NB4 (cell line): Measurements from ENCODE around the gene CCDC171.

Experiments used
- DNase-seq: peaks from one replicate; pipeline ENCODE4 v3.0.0; 2010; ENCODE audit warnings: low read depth
- H3K4me3 ChIP-seq: one replicate; pipeline ENCODE4 v1.5.1; 2011; ENCODE audit warnings: mild to moderate bottlenecking, low read depth, low read length, moderate library complexity
- MYC ChIP-seq: IDR thresholded peaks from 2 replicates; pipeline ENCODE4 v1.6.1; 2011; ENCODE audit warnings: low read depth, low read length
- POLR2A ChIP-seq: IDR thresholded peaks from 2 replicates; pipeline ENCODE4 v1.6.1; 2011; ENCODE audit warnings: mild to moderate bottlenecking; ENCODE audit not compliant: insufficient read length; ENCODE audit errors: extremely low read depth
- TF ChIP-seq, protein P1 (sequence below): IDR thresholded peaks from one replicate; pipeline ENCODE4 v1.5.1; 2012; ENCODE audit warnings: low read depth, low read length
- TF ChIP-seq, protein P2 (sequence below): IDR thresholded peaks from 2 replicates; pipeline ENCODE4 v1.6.1; 2011; ENCODE audit warnings: low read depth, low read length

The CCDC171 gene

DNA sequence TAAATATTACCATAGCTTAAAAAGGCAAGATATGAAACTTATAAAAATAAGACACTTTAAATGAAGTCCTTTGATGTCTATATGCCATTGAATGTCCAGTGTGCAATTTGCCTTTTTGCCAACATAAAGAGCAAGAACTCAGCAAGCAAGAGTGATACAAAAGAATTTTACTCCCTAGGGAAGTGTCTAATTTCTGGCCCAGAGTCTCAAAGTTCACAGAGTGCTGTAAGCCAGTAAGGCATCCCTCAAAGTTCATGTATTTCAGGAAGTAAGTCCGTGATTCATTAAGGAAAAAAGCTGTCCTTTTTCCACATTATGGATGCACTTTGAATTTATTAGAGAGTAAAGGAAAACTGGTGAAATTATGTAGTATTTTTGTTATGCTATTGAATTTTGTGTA, 185.2 kb downstream of the CCDC171 start:
- no peak for DNase-seq

DNA sequence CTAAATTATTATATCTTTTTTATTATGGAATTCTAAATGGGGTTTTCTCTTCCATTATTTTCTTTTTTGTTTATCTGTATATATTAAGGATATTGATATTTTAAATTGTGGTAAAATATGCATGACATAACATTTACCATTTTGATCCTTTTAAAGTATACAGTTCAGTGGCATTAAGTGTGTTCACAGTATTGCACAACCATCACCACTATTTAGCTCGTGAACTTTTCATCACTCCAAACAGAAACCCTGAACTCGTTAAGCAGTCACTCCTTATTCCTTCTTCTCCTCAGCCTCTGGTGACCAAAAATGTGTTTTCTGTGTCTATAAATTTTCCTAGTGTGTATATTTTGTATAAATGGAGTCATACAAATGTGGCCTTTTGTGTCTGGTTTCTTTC, 188.2 kb downstream of the CCDC171 start:
- H3K4me3 ChIP-seq: no peak overlapping the region
- TF ChIP-seq POLR2A (no peak), MYC (no peak)
- TF ChIP-seq, protein P1, sequence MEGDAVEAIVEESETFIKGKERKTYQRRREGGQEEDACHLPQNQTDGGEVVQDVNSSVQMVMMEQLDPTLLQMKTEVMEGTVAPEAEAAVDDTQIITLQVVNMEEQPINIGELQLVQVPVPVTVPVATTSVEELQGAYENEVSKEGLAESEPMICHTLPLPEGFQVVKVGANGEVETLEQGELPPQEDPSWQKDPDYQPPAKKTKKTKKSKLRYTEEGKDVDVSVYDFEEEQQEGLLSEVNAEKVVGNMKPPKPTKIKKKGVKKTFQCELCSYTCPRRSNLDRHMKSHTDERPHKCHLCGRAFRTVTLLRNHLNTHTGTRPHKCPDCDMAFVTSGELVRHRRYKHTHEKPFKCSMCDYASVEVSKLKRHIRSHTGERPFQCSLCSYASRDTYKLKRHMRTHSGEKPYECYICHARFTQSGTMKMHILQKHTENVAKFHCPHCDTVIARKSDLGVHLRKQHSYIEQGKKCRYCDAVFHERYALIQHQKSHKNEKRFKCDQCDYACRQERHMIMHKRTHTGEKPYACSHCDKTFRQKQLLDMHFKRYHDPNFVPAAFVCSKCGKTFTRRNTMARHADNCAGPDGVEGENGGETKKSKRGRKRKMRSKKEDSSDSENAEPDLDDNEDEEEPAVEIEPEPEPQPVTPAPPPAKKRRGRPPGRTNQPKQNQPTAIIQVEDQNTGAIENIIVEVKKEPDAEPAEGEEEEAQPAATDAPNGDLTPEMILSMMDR: no peak
- TF ChIP-seq, protein P2, sequence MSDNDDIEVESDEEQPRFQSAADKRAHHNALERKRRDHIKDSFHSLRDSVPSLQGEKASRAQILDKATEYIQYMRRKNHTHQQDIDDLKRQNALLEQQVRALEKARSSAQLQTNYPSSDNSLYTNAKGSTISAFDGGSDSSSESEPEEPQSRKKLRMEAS: no peak
- DNase-seq: no peak

More for the DNA sequence above, 185.2 kb downstream of the CCDC171 start:
- no peak for TF ChIP-seq MYC
- no peak for TF ChIP-seq POLR2A
- TF ChIP-seq, protein P2: no peak
- TF ChIP-seq, protein P1: no peak
- H3K4me3 ChIP-seq: no peak overlapping the region

DNA sequence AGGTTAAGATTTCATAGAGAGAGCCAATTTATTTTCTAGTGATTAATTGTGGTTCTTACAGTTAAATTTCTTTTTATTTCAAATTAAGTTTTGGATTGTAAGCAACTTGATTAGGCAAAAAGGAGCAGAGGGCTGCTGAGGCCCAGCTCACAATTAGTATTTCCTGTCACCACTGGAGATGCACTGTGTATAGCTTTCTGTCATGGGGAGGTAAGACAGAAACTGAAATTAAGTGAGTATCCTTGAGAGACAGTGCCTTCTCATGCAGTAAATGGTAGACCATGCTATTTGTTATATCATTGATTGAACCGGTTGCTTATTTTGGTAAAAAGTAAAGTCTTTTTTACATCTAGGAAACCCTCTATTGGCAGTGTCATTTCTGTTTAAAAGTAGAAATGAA, 190.7 kb downstream of the CCDC171 start:
- TF ChIP-seq MYC (no peak), POLR2A (no peak)
- TF ChIP-seq, protein P1: no peak
- TF ChIP-seq, protein P2: no peak

DNA sequence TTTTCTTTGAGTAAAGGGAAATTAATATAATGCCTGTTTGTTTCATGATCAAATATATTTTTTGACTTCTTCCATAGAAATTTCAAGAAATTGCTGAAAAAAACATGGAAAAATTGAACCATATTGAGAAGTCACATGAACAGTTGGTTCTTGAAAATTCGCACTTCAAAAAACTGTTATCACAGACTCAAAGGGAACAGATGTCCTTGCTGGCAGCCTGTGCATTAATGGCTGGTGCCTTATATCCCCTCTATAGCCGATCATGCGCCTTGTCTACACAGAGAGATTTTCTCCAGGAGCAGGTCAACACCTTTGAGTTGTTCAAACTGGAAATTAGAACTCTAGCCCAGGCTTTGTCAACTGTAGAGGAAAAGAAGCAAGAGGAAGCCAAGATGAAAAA, 191.4 kb downstream of the CCDC171 start:
- H3K4me3 ChIP-seq: no peak overlapping the region
- no peak for DNase-seq
- TF ChIP-seq MYC (no peak), POLR2A (no peak)
- TF ChIP-seq, protein P1: no peak
- TF ChIP-seq, protein P2: no peak

More for the DNA sequence above, 190.7 kb downstream of the CCDC171 start:
- DNase-seq: no peak
- no peak overlapping the region for H3K4me3 ChIP-seq

DNA sequence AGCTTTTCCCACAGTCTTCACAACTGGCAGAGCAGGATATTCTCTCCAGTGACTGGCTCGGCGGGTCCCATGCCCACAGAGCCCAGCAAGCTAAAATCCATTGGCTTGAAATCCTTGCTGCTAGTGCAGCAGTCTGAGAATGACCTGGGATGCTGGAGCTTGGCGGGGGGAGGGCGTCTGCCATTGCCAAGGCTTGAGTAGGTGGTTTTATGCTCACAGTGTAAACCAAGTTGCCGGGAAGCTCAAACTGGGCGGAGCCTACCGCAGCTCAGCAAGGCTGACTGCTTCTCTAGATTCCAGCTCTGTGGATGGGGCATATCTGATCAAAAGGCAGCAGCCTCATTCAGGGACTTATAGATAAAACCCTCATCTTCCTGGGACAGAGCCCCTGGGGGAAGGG, 194.1 kb downstream of the CCDC171 start:
- DNase-seq: no peak
- H3K4me3 ChIP-seq: no peak overlapping the region
- TF ChIP-seq POLR2A: no peak
- TF ChIP-seq, protein P2: no peak
- TF ChIP-seq, protein P1: no peak
- no peak for TF ChIP-seq MYC

DNA sequence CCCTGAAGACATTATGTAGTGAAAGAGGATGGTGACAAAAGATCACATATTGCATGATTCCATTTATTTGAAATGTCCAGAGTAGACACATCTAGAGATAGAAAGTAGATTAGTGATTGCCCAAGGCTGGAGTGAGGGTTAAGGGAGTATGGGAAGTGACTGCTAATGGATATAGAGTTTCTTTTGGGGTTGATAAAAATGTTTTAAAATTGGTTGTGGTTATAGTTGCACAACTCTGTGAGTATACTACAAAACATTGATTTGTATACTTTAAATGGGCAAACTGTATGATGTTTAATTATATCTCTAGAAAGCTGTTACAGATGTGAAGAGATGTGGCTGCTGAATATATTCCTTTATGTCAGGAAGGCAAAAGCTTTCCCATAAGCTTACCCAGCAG, 202.8 kb downstream of the CCDC171 start:
- H3K4me3 ChIP-seq: no peak overlapping the region
- TF ChIP-seq MYC (no peak), POLR2A (no peak)
- TF ChIP-seq, protein P2: no peak
- TF ChIP-seq, protein P1: no peak
- DNase-seq: no peak
